Adrenal gland (tissue), 12 donors: Measurements from ENCODE around the gene GIN1. TPM values are rescaled to one million over a fixed set of nuclear protein-coding genes. Genes with fewer than 3 reads are reported as not detected.

Experiments used
- DNase-seq, 7 donors: peaks; one replicate each; pipeline ENCODE4 v3.0.0-alpha.2; 2019 to 2020
- H3K27ac ChIP-seq, 5 donors: fragments of 200-600 bp; sonication (generic) in 4 of 5; 1 replicate in 3 of 5; 2 replicates in 2 of 5; pipeline versions ENCODE4 v1.5.1 to v1.8.0; 2016 to 2020; ENCODE audit warnings: mild to moderate bottlenecking in 1 of 5
- H3K27me3 ChIP-seq: fragments of 200-600 bp; 2 replicates; pipeline ENCODE4 v1.8.0; 2021
- H3K36me3 ChIP-seq, 2 donors: fragments of 200-600 bp; replicated peaks in 1 of 2; 1 replicate in 1 of 2; 2 replicates in 1 of 2; pipeline versions ENCODE4 v1.5.1 to v1.8.0; 2018 to 2022
- H3K4me1 ChIP-seq, 2 donors: fragments of 200-600 bp; replicated peaks in 1 of 2; 1 replicate in 1 of 2; 2 replicates in 1 of 2; pipeline versions ENCODE4 v1.5.1 to v1.8.0; 2018 to 2021
- H3K4me3 ChIP-seq, 4 donors: fragments of 200-600 bp; sonication (generic) in 3 of 4; one replicate each; pipeline ENCODE4 v1.5.1; 2016 to 2018
- H3K9me3 ChIP-seq, 3 donors: fragments of 200-600 bp; sonication (generic) in 1 of 3; replicated peaks in 1 of 3; 1 replicate in 2 of 3; 2 replicates in 1 of 3; pipeline versions ENCODE4 v1.5.1 to v1.8.0; 2016 to 2021
- CTCF ChIP-seq, 6 experiments: fragments of 450-650 bp in 4 of 6; fragments of 200-600 bp in 2 of 6; sonication (generic) in 1 of 6; IDR thresholded peaks; 1 replicate in 5 of 6; 2 replicates in 1 of 6; pipeline versions ENCODE4 v1.5.1 to v1.8.0; 2016 to 2021; ENCODE audit warnings: antibody characterized with exemption in 6 of 6, mild to moderate bottlenecking in 2 of 6, moderate library complexity in 1 of 6
- POLR2A ChIP-seq, 2 donors: fragments of 450-650 bp; IDR thresholded peaks; one replicate each; pipeline ENCODE4 v1.6.1; 2017; ENCODE audit warnings: antibody characterized with exemption in 2 of 2, mild to moderate bottlenecking in 2 of 2, moderate library complexity in 1 of 2
- WGBS, 4 donors: extraction: QIAGEN DNeasy Blood & Tissue Kit in 2 of 4; methylation state at CpG; one replicate each; pipeline versions ENCODE4 v1.1.5 to v1.1.7; 2013 to 2017; 5-methylcytosine and 5-hydroxymethylcytosine counted together
- intact Hi-C, 2 donors: fragments of 100-400 bp; cut with DNase I; formaldehyde crosslinking; loops; one replicate each; pipeline versions ENCODE4 v1.14.1 to v1.15.0; 2022 to 2023
- polyA plus RNA-seq, 3 donors: library from polyadenylated mRNA; stranded (reverse); fragments of 200-250 nt in 2 of 3; fragments of 350-450 nt in 1 of 3; fragmentation: Illumina TruSeq in 1 of 3; extraction: RNeasy Lipid Tissue Mini Kit (QIAGEN cat#74804) in 1 of 3; gene quantifications; one replicate each; pipeline ENCODE4 v1.2.3, GENCODE V29; 2013 to 2014
- total RNA-seq, 9 donors: library from RNA; depleted of rRNA in 4 of 9; stranded (reverse); fragments of >200 nt in 4 of 9; fragments of 120-200 nt in 1 of 9; fragmentation: NEBNext Ultra II Directional in 1 of 9; extraction: Animal tissue kit (Norgen Biotek cat#: 25700) in 1 of 9; gene quantifications; one replicate each; pipeline versions ENCODE4 v1.1.0 to v1.2.4, GENCODE V29; 2013 to 2023
- donor health status: healthy with polysubstance abuse.
- donor health status: Bipolar disorder and iron deficiency.
- donor health status: DM: yes; HTN: yes; CAD: no.
- donor health status: DM: no; HTN: no; CAD: no.
- donor health status: DM: no; HTN: no; CAD: no.
- donor health status: DM: yes; HTN: yes; CAD: no.

Gene GIN1
- total and polyA plus RNA-seq, 12 donors, result 3.2 to 22.0 (median 9.2) TPM

- 69 to 85% (median 81%) methylated on average over 2 of the region's 2 CpGs for WGBS, 4 donors
- H3K27me3 ChIP-seq, result no peaks in the 10 kb centered on the region
- intact Hi-C loops, result no loop called here
- no peaks in the 10 kb centered on the region for H3K36me3 ChIP-seq
- H3K4me1 ChIP-seq, result peaks cover 0 to 19% of the 10 kb centered on the region in 2 donors
- H3K9me3 ChIP-seq, result no peaks in the 10 kb centered on the region
- H3K27ac ChIP-seq, result no peak overlapping the region
- TF ChIP-seq POLR2A (IDR thresholded peaks at IDR 0.05) (no peak), CTCF (IDR thresholded peaks at IDR 0.05) (no peak)
- no peak overlapping the region for H3K4me3 ChIP-seq
- no peak for DNase-seq
Measured at GRCh38 chr5:103111468-103111867, 8.5 kb downstream of the GIN1 start.

- no peaks in the 10 kb centered on the region for H3K27me3 ChIP-seq
- peaks cover 0 to 19% of the 10 kb centered on the region in 2 donors for H3K4me1 ChIP-seq
- no peak overlapping the region for H3K27ac ChIP-seq
- intact Hi-C loops, result no loop called here
- WGBS, 4 donors, result 95 to 99% (median 96%) methylated on average over 2 of the region's 2 CpGs
- TF ChIP-seq CTCF (IDR thresholded peaks at IDR 0.05) (no peak), POLR2A (IDR thresholded peaks at IDR 0.05) (no peak)
- no peaks in the 10 kb centered on the region for H3K9me3 ChIP-seq
- DNase-seq, result no peak
- H3K4me3 ChIP-seq, result no peak overlapping the region
- H3K36me3 ChIP-seq, result no peaks in the 10 kb centered on the region
Measured at GRCh38 chr5:103110403-103110802, 9.5 kb downstream of the GIN1 start.

- TF ChIP-seq CTCF (IDR thresholded peaks at IDR 0.05) (no peak), POLR2A (IDR thresholded peaks at IDR 0.05) (no peak)
- no peak overlapping the region for H3K27ac ChIP-seq
- WGBS, 4 donors, result 71 to 82% (median 79%) methylated on average over 1 of the region's 1 CpG
- peaks cover 0 to 19% of the 10 kb centered on the region in 2 donors for H3K4me1 ChIP-seq
- H3K4me3 ChIP-seq, result no peak overlapping the region
- intact Hi-C loops, result no loop called here
- no peaks in the 10 kb centered on the region for H3K36me3 ChIP-seq
- DNase-seq, result no peak
- no peaks in the 10 kb centered on the region for H3K27me3 ChIP-seq
- H3K9me3 ChIP-seq, result no peaks in the 10 kb centered on the region
Measured at GRCh38 chr5:103109277-103109676, 10.7 kb downstream of the GIN1 start.

GRCh38 chr5:103108086-103108485 lies 11.9 kb downstream of the GIN1 start:
- peaks cover 0 to 19% of the 10 kb centered on the region in 2 donors for H3K4me1 ChIP-seq
- H3K9me3 ChIP-seq, result no peaks in the 10 kb centered on the region
- no peak for DNase-seq
- TF ChIP-seq POLR2A (IDR thresholded peaks at IDR 0.05) (no peak), CTCF (IDR thresholded peaks at IDR 0.05) (no peak)
- no peak overlapping the region for H3K4me3 ChIP-seq
- H3K27ac ChIP-seq, result no peak overlapping the region
- intact Hi-C loops, result no loop called here
- WGBS, 4 donors, result 43 to 89% (median 76%) methylated on average over 2 of the region's 2 CpGs
- H3K27me3 ChIP-seq, result no peaks in the 10 kb centered on the region
- H3K36me3 ChIP-seq, result no peaks in the 10 kb centered on the region
